Thyroid gland (tissue), 4 donors: ENCODE data around the gene OR4S2. TPM values are rescaled to one million over a fixed set of nuclear protein-coding genes. Genes with fewer than 3 reads are reported as not detected.

Source experiments
- DNase-seq, 2 donors: peaks; one replicate each; pipeline ENCODE4 v3.0.0-alpha.2; 2019
- H3K27ac ChIP-seq, 3 donors: fragments of 200-600 bp; sonication (generic); 1 replicate in 2 of 3; 2 replicates in 1 of 3; pipeline ENCODE4 v1.5.1; 2016 to 2019; ENCODE audit warnings: mild to moderate bottlenecking in 1 of 3, moderate library complexity in 1 of 3
- H3K27me3 ChIP-seq: fragments of 200-600 bp; sonication (generic); one replicate; pipeline ENCODE4 v1.5.1; 2019
- H3K36me3 ChIP-seq, 2 donors: fragments of 200-600 bp; sonication (generic); one replicate each; pipeline ENCODE4 v1.5.1; 2016 to 2019
- H3K4me1 ChIP-seq, 2 donors: fragments of 200-600 bp; sonication (generic); one replicate each; pipeline ENCODE4 v1.5.1; 2017 to 2019
- H3K4me3 ChIP-seq, 3 donors: fragments of 200-600 bp; sonication (generic); replicated peaks in 1 of 3; 1 replicate in 2 of 3; 2 replicates in 1 of 3; pipeline ENCODE4 v1.5.1; 2016; ENCODE audit warnings: mild to moderate bottlenecking in 1 of 3
- H3K9me3 ChIP-seq: fragments of 200-600 bp; sonication (generic); one replicate; pipeline ENCODE4 v1.5.1; 2017
- CTCF ChIP-seq, 6 experiments: fragments of 200-600 bp in 3 of 6; fragments of 450-650 bp in 3 of 6; sonication (generic) in 3 of 6; IDR thresholded peaks; one replicate each; pipeline ENCODE4 v1.5.1; 2016 to 2019; ENCODE audit warnings: antibody characterized with exemption in 6 of 6, mild to moderate bottlenecking in 2 of 6, inconsistent platforms in 1 of 6, moderate library complexity in 1 of 6
- POLR2A ChIP-seq, 2 donors: fragments of 450-650 bp; IDR thresholded peaks; one replicate each; pipeline ENCODE4 v1.6.1; 2017; ENCODE audit warnings: antibody characterized with exemption in 2 of 2, mild to moderate bottlenecking in 2 of 2, moderate library complexity in 1 of 2
- WGBS, 2 donors: methylation state at CpG; one replicate each; pipeline ENCODE4 v1.1.5; 2017; 5-methylcytosine and 5-hydroxymethylcytosine counted together
- intact Hi-C: fragments of 100-400 bp; cut with DNase I; formaldehyde crosslinking; loops from one replicate; pipeline ENCODE4 v1.15.1; 2023
- total RNA-seq, 4 donors: library from RNA; depleted of rRNA; stranded (reverse); fragments of >200 nt; gene quantifications; one replicate each; pipeline ENCODE4 v1.2.3, GENCODE V29; 2016

Gene OR4S2
- total RNA-seq, 4 donors from 2014 or later, result not detected

- H3K9me3 ChIP-seq, result no peaks in the 10 kb centered on the region
Observed at GRCh38 chr11:55673860-55674259, 25.7 kb downstream of the OR4S2 start.

GRCh38 chr11:55697817-55698216 is 49.7 kb downstream of the OR4S2 start:
- intact Hi-C loops, result no loop called here
- Histone ChIP-seq H3K36me3 (no peaks in the 10 kb centered on the region), H3K4me1 (no peaks in the 10 kb centered on the region), H3K27me3 (no peaks in the 10 kb centered on the region), H3K27ac (no peak overlapping the region), H3K9me3 (no peaks in the 10 kb centered on the region), H3K4me3 (no peak overlapping the region)
- WGBS, 2 donors, result 79 to 80% methylated on average over 3 of the region's 3 CpGs
- TF ChIP-seq CTCF (IDR thresholded peaks at IDR 0.05), result no peak
- DNase-seq, result no peak

More at GRCh38 chr11:55673860-55674259, 25.7 kb downstream of the OR4S2 start:
- Histone ChIP-seq H3K27ac (no peak overlapping the region), H3K4me3 (no peak overlapping the region), H3K27me3 (no peaks in the 10 kb centered on the region), H3K4me1 (no peaks in the 10 kb centered on the region), H3K36me3 (no peaks in the 10 kb centered on the region)
- TF ChIP-seq POLR2A (IDR thresholded peaks at IDR 0.05) (no peak), CTCF (IDR thresholded peaks at IDR 0.05) (no peak)
- DNase-seq, result no peak
- intact Hi-C loops, result no loop called here
- 62 to 63% methylated on average over 5 of the region's 5 CpGs for WGBS, 2 donors

GRCh38 chr11:55701429-55701828 is 53.3 kb downstream of the OR4S2 start:
- WGBS, 2 donors, result 77 to 78% methylated on average over 4 of the region's 4 CpGs
- Histone ChIP-seq H3K4me1 (no peaks in the 10 kb centered on the region), H3K9me3 (no peaks in the 10 kb centered on the region), H3K36me3 (no peaks in the 10 kb centered on the region), H3K4me3 (no peak overlapping the region), H3K27ac (no peak overlapping the region), H3K27me3 (no peaks in the 10 kb centered on the region)
- TF ChIP-seq POLR2A (IDR thresholded peaks at IDR 0.05) (no peak), CTCF (IDR thresholded peaks at IDR 0.05) (no peak)
- DNase-seq, result no peak
- intact Hi-C loops, result no loop called here

Other genes with a start within 250 kb of the OR4S2 start
- not detected for gene OR4C15, start 93.9 kb upstream of the OR4S2 start, total RNA-seq
- not detected for gene OR4C16, start 76.2 kb upstream of the OR4S2 start, total RNA-seq
- not detected for gene OR4C11, start 40.7 kb upstream of the OR4S2 start, total RNA-seq
- not detected for gene OR4P4, start 13.2 kb upstream of the OR4S2 start, total RNA-seq
- gene OR4C6, start 13.9 kb downstream of the OR4S2 start, total RNA-seq, result not detected
- not detected for gene OR5D13, start 125.1 kb downstream of the OR4S2 start, total RNA-seq
- not detected for gene OR5D14, start 147.2 kb downstream of the OR4S2 start, total RNA-seq
- gene OR5L1, start 163.0 kb downstream of the OR4S2 start, total RNA-seq, result not detected
- gene OR5D18, start 171.3 kb downstream of the OR4S2 start, total RNA-seq, result not detected
- gene OR5L2, start 178.9 kb downstream of the OR4S2 start, total RNA-seq, result not detected
- not detected for gene OR5D16, start 190.4 kb downstream of the OR4S2 start, total RNA-seq
- not detected for gene TRIM51, start 235.0 kb downstream of the OR4S2 start, total RNA-seq